NCI-H748 treated with DMSO at 0.1 percent for 48 hours (cell line): ENCODE data around the gene ERLIN1.
A peak's percentile ranks its signal among the peaks of the same experiment; 100 is the strongest.

Experiments
- DNase-seq: peaks from one replicate; lab custom pipeline; 2025; lab: John Stamatoyannopoulos, UW

ERLIN1 gene

DNA sequence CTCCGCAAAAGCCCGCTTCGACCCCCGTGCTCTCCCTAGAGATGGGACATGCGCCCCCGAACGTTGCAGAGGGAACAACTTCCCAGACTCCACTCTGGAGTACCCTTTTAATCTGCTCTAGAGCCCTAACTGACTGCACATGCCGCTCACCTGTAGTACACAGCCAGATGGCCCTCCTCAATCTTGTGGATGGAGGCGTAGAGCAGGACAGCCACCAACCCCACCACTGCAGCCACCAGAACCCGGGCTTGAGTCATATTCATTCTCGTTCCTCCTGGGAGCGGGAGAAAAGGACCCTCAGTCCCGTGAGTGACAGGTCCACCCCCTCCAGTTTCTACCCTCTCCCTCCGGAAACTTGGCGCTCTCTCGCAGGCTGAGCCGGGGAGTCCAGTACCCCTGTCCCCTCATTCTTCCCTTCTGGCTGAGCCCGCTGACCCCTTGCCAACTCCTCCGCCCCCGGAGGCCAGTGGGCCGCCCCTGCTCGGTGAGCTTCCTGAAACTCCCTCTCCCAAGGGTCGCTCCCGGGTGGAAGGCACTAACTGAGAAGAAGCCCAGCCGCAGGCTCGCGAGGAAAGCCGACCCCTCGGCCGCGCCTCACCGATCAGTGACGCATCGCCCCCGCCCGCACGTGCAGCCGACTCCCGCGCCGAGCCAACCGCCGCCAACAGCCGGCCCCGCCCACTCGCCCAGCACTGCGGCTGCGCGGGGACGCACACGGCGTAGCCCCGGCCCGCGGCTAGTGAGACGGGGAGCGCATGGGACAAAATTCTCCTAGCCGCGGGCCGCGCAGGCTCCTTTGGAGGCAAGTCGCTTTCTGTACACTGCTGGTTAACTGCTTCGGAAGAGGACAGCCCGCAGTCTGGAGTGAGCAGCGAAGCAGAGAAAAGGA lies at the start of gene ERLIN1:
Gene ERLIN1 (minus strand): TSS at position 666 of the 889 bp plus-strand sequence. CDS start 403 bp downstream, at position 263.
- DNase-seq: peak; percentile 37

DNA sequence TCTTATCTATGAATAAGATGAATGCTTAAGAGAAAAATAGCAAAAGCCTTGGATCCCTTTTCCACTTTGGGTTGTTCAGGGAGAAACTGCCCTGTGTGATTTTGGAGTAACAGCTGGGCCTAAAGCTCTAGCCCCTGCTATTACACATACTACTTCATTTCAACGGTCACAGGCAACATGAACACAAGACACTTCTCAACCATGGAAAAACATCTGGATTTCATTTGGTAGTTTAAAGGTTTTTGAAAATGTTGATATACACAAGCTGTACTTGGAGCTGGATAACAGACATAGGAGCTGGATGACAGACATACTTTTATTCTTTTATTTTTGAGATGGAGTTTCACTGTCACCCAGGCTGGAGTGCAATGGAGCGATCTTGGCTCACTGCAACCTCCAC lies 46.3 kb upstream of the ERLIN1 start:
- DNase-seq: no peak

DNA sequence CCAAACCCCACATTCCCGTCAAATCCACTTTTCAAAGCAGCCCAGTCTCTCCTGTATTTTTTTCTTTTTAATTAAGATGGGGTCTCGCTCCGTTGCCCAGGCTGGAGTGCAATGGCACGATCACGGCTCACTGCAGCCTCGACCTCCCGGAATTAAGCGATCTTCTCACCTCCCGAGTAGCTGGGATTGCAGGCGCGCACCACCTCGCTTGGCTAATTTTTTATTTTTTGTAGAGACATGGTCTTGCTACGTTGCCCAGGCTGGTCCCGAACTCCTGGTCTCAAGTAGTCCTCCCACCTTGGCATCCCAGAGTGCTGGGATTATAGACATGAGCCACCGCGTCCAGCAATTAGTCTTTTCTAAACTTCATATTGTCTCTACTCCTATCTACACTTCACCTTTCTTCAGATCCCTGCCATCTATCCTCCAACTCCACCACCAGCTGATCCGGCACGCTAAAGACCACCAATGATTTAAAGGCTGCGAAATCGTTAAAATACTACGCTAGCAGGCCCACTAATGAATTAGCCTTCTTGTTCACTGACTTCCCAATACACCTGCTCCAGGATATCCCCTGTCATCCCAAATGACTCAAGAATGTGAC lies 44.1 kb upstream of the ERLIN1 start:
- no peak for DNase-seq

DNA sequence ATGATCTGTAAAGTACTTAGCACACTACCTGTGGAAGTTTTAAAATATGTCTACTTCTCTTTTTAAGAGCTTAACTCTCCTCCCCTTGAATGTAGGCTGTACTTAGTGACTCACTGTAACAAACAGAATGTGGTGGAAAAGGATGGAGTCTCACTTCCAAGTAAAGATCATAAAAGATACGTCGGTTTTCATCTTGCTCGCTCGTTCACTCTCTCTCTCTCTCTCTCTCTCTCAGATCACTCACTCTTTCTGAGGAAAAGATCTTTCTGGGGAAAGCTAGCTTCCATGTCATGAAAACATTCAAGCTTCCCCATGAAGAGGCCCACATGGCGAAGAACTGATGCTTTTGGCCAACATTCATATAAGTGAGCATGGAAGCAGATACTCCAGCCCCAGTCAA lies 38.0 kb upstream of the ERLIN1 start:
- DNase-seq: no peak

DNA sequence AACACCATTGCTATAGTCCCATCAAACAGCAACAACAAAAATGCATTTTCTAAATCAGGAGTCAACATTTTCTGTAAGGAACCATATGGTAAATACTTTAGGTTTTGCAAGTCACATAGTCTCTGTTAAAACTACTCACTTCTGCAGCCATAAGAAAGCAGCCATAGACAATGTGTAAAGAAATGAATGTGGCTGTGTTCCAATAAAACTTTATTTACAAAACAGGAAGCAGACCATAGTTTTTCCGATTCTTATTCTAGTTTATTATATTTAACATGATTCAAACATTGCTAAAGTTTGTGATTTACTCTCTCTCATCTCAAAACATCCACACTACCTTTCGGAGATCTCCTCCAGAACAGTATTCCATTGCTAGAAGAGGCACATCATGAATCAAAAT lies 36.7 kb upstream of the ERLIN1 start:
- DNase-seq: no peak

DNA sequence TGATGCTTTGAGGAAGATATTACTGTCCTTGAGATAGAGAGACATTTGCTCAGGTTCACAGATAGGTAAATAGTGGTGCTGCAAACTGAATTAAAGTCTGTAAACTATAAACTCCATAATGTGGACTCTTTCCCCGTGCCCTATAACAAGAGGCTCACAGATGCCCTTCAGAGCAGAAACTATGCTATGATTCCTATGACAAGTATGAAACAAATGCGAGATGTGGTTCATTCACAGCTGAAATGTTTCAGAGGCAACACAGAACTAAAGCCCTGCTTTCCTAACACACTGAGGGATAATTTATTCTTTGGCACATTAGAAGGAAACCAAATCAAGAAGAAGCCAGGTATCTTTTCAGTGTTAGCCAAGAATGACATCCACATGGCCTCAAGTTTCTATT lies 30.2 kb upstream of the ERLIN1 start:
- no peak for DNase-seq

DNA sequence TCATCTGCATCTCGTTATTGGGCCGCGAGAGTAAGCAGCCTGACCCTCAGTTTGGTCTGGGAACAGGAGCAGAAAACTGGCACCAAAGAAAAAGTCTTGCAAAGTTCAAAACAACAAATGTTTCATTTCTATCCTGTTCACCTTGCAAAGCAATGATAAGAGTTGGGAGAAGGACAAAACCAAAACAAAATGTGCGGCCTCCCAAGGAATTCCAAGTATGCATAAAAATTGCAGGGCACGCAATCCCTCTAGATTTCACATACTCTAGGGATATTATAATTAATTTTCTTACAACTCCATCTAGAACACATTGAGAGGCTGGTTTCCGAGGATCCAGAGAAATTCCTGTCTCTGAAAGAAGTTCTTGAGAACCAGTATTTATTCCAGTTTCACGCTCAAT lies 23.5 kb upstream of the ERLIN1 start:
- DNase-seq: no peak

DNA sequence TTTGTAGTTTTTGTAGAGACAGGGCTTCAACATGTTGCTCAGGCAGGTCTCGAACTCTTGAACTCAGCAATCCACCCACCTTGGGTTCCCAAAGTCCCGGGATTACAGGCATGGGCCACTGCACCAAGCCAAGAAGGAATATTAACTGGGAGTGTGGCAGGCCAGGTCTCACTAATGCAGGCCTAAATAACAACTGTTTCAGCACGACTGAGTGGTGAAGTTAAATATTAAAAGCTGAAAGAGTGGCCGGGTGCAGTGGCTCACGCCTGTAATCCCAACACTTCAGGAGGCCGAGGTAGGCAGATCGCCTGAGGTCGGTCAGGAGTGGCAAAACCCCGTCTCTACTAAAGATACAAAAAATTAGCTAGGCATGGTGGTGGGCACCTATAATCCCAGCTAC lies 22.4 kb upstream of the ERLIN1 start:
- DNase-seq: no peak

DNA sequence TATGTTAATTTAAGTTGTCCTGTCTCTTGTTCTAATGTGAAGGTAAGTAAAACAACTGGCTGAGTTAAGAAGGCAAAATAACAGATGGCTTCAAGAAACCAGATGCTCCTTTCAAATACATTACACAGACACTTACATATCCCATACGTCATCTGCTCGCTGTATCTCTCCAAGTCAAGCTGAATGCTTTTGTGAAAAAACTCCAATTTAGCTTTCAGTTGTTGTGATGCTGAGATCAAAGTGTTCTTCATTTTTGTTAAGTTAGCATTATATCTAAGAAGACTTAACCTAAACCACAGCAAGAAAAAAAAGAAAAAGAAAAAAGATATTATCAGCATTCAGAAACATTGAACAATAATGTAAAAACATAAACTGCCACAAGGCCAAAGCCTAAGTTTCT lies 18.5 kb upstream of the ERLIN1 start:
- DNase-seq: no peak

DNA sequence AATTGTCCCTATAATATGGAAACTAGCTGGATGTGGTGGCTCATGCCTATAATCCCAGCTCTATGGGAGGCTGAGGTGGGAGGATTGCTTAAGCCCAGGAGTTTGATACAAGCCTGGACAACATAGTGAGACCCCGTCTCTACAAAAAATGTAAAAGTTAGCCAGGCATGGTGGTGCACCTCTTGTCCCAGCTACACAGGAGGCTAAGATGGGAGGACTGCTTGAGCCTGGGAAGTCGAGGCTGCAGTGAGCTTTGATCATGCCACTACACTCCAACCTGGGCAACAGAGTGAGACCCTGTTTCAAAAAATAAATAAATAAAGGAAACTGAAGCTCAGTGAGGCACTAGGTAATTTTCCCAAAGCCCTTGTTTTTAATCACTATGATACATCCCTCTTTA lies 15.7 kb upstream of the ERLIN1 start:
- DNase-seq: no peak

DNA sequence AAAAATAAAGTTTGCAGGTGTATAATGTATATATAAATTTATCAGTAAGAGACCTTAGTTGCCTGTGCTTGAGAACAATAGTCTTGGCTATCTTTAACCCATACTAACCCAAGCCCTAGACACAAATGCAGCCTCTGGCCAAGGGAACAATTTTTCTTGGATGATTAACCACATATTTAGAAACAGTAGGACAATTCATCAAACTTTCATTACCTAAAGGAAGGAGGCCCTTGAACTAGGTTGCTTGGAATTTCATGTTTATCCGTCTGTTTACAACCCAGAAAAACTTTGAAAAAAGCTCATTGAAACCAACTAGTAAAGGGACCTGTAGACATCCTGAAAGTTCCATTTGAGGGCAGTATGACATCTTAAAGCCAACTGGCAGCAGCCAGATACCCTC lies 8.9 kb upstream of the ERLIN1 start:
- no peak for DNase-seq

DNA sequence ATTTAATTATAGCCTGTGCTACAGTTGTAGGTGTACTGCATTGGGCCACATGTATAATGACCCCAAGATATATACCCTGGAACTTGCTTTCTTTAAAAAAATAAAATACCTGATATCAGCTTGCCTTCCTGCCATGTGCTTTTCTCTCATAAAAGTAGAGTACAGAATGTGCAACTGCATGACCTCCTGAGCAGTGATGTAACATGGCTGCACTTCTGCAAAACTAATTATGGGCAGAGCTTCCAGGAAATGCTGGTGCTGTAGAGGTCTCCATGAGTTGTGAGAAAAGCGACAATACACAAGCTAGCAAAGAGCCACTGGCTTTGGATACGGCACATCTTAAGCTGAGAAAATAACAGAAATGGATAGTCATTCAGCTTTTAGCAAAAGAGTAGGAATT lies 6.5 kb upstream of the ERLIN1 start:
- DNase-seq: no peak

DNA sequence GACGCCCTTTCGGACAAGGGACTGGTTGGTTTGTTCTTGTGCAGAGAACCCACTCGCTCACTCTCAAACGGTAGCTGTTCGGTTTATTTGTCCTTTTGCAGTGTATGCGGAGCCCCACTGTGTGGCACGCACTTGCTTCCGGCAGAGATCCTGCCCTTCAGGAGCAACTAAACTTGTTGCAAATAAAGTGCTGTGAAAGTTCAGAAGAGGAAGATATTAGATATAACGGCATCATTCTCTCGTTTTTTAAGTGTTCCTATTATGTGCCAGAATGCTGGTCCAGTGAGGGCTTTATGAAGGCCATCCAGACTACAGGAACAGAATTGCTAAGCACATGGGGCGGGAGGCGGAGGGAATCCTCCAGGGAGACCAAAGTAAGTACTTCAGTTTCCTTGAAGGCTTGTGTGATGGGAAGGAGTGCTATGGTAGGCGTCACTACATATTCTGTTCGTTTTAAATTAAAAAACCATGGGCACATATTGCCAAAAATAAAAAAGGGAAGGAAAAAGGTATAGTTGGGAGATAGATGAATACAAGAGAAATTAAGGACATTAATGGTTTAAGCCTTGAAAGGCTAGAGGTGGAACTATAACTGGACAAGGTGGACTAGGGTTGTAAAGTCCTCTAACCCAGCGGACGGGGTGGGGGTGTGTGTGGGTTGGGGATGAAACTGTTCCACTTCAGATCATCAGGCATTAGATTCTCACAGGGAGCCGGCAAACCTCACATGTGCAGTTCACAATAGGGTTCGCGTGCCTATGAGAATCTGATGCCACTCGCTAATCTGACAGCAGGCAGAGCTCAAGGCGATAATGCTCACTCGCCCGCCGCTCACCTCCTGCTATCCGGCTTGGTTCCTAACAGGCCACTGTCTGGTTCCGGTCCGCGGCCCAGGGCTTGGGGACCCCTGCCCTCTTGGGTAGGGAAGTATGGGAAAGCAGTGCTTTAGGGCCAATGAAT lies 704 bp upstream of the ERLIN1 start:
- peak; percentile 26 for DNase-seq

DNA sequence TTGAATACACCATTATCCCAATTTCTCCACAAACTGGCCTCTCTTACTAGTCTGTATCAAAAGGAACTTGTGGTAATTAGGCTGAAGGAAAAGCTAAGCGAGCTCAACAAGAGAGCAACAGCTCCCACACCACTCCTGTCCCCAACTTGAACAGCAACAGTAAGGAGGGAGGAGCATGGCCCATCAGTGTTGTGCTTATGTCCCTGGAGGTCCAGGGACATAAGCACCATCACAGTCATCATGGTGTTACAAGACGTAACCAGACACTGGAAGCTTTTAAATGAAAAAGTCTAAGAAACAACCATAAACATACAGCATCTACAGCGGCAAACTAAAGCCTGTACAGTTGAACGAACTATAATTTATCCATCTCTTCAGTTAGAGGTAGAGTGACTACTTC lies 989 bp downstream of the ERLIN1 start:
- peak; percentile 11 for DNase-seq

DNA sequence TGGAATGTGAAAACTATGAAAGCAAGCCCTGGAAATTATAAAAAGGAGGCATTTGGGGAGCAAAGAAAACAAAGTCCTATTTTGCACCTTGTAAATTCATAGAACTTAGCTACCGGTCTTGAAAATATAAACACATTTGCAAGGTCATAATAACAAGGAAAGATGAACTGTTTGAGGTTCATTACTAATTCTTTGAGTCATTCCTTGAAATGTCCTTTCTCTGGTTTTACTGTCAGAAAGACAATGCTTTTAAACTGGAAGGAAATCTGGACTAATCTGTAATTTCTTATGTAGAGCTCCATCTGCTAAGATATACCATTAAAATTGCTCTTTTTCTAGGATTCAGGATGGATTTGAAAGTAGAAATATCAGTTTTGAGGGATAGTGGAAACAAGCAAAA lies 1.4 kb downstream of the ERLIN1 start:
- DNase-seq: no peak

DNA sequence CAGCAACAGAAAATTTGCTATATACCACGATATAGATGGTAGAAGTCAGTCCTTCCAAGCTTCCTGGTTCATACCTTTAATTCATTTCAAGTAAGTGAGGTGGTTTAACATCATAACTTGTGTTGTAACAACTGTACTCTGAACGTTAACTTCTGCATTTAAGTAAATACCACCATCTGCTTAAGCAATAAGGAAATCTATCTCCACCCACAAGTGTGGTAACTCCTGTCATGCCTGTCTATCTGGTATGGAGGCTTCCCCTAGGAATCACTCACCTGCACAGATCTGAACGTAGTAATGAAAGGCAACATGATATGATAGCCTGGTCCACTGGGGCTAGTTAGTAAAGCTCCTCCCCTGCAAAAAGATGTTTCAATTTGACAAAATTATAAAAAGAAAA lies 2.3 kb downstream of the ERLIN1 start:
- DNase-seq: no peak

DNA sequence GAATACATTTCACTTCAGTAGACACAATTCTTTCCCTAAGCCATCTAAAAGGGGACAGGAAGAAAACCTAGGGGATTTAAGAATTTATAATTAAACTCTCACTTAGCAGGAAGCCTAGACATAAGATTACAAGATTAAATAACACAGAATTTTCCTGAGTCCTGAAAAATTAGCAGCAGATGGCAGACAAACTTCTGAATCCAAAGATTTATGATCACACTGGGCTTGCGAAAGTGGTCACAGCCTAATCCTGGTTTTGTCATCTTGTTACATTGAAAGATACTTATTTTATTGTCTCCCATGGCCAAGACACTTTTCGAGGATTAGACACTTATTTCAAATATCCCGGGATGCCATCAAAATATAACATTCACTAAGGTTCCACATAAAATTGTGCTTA lies 2.9 kb downstream of the ERLIN1 start:
- DNase-seq: no peak

DNA sequence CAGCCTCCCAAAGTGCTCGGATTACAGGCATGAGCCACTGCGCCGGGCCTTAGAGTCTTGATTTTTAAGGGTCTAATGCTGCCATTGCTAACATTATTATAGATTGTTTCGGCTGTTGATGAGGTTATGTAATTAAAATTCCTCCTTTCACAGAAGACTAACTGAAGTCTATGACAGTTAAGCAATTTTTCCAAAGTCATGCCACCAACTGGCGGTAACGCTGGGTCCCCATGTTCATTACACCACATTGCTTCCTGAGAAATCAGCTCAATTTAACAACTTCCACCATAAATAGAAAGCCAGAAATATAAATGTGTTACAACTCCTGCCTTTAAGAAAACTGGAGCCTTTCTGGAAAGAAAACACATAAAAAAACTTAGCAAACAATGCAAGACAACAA lies 3.5 kb downstream of the ERLIN1 start:
- DNase-seq: no peak

DNA sequence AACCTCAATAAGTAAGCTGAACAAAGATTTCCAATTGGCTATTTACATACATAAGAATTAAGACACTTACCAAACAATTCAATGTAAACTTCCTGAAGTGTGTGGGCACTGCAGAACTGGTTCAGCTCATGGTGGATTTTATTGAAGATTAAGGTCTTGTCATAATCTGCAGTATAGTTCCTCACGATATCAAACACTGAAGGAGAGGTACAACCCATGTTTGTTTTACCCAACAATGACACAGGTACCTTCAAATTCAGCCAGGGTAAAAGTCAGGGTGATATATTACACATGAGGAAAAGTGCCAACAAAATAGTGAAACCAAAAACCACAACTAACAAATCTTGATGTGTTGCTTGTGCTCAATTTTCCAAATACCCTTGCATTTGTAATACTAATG lies 10.0 kb downstream of the ERLIN1 start:
- no peak for DNase-seq

DNA sequence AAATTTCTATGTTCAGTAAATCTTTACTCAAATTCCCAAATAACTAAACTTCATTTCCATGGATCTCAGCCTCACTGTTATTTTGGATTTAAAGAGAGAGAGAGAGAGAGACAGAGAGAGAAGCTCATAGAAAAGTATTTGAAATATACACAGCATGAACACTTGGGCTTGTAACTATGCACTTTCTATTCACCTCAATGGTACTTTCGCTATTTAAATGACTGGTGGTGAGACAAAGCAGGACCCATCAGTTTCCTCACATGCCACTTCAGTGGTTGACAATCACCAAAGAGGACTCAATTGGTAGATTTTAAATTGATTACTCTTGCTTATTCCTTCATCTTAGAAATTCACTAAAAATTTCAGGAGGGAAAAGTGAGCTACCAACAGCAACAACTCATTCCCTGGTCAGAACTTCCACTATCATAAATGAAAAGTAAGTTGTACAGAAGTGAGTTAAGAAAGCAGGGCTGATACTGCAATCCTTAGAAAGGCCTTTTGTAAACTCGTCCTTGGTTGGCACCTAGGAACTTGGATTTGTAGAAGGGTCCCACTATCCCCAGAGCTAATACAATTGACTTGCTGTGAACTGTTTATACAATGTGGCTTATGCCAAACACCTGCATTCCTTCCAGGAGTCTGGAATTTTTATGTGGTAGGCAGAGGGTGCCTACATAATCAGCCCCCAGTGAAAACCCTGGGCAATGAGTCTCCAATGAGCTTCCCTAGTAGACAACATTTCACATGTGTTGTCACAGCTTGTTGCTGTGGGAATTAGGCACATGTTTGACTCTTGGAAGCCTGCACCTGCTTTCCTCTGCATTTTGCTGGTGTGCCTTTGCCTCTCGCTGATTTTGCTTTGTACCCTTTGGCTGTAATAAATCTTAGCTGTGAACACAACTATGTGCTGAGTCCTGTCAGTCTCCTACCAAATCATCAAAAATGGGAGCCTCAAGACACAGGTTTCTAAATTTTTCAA lies 10.8 kb downstream of the ERLIN1 start:
- DNase-seq: no peak

DNA sequence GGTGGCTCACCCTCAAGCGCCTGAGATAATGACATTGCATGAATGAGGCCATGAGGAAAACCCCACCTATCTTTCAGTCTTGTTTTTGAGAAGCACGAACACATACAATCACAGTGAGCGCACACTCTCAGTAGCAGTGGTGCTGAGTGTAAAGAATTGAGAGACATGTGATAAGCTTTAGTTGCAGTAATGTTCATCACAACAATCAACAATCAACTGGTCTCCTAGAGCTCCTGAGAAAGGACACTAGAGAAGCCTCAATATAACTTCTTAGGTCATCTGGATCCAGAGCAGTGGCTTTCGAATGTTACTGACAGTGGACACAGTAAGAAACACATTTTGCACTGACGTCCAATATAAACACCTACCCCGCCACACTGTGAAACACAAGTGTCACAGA lies 12.8 kb downstream of the ERLIN1 start:
- no peak for DNase-seq
